BLaER1 (cell line): ENCODE results near the gene PPP1CC.
"Not testable (repeated sequence)": the region's sequence is repeated elsewhere in the genome, so short reads cannot be mapped to it uniquely, and the experiment has no call there.

Experiments
- H3K27ac ChIP-seq: shearing (Covaris generic); formaldehyde crosslinking; 2 replicates; pipeline ENCODE4 v1.8.1; 2022
- H3K27me3 ChIP-seq: shearing (Covaris generic); formaldehyde crosslinking; 2 replicates; pipeline ENCODE4 v1.8.1; 2022
- H3K36me3 ChIP-seq: shearing (Covaris generic); formaldehyde crosslinking; 2 replicates; pipeline ENCODE4 v1.8.1; 2022
- H3K4me1 ChIP-seq: shearing (Covaris generic); formaldehyde crosslinking; 2 replicates; pipeline ENCODE4 v1.8.1; 2022
- H3K4me2 ChIP-seq: shearing (Covaris generic); formaldehyde crosslinking; 2 replicates; pipeline ENCODE4 v1.8.1; 2022
- H3K4me3 ChIP-seq: shearing (Covaris generic); formaldehyde crosslinking; 2 replicates; pipeline ENCODE4 v1.8.1; 2022
- H3K9ac ChIP-seq: shearing (Covaris generic); formaldehyde crosslinking; 2 replicates; pipeline ENCODE4 v1.8.1; 2022
- H3K9me3 ChIP-seq: shearing (Covaris generic); formaldehyde crosslinking; 2 replicates; pipeline ENCODE4 v1.8.1; 2022
- H4K20me1 ChIP-seq: shearing (Covaris generic); formaldehyde crosslinking; 2 replicates; pipeline ENCODE4 v1.8.1; 2022
- Cebpa-rat ChIP-seq: shearing (Covaris generic); IDR thresholded peaks from 2 replicates; pipeline ENCODE4 v1.8.1; 2022

The PPP1CC gene

DNA sequence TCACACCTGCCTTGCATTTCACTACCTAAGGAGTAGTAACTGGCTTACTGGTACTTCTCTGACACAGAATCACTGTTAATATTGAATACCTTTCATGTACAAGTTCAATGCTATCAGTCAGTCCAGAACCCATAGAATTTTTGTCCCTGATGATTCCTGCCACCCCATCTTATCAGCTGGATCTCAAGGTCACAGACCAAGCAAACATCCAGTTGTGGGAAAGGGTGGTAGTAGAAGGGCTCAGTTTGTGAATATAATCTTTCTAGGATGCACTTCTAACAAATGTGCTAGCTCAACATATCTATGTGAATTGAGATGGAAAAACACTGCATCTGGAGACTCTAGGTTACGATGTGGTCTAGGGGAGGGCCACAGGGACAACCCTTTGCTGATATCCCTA, 14.1 kb downstream of the PPP1CC start:
- no peak overlapping the region for H3K9ac ChIP-seq
- peaks cover 94% of the 10 kb centered on the region for H3K36me3 ChIP-seq
- no peak overlapping the region for H3K27ac ChIP-seq
- no peak for TF ChIP-seq Cebpa-rat
- no peaks in the 10 kb centered on the region for H3K27me3 ChIP-seq
- no peak overlapping the region for H3K4me2 ChIP-seq
- peaks cover 100% of the 10 kb centered on the region for H4K20me1 ChIP-seq
- H3K4me1 ChIP-seq = peaks cover 29% of the 10 kb centered on the region
- no peak overlapping the region for H3K4me3 ChIP-seq
- no peaks in the 10 kb centered on the region for H3K9me3 ChIP-seq

DNA sequence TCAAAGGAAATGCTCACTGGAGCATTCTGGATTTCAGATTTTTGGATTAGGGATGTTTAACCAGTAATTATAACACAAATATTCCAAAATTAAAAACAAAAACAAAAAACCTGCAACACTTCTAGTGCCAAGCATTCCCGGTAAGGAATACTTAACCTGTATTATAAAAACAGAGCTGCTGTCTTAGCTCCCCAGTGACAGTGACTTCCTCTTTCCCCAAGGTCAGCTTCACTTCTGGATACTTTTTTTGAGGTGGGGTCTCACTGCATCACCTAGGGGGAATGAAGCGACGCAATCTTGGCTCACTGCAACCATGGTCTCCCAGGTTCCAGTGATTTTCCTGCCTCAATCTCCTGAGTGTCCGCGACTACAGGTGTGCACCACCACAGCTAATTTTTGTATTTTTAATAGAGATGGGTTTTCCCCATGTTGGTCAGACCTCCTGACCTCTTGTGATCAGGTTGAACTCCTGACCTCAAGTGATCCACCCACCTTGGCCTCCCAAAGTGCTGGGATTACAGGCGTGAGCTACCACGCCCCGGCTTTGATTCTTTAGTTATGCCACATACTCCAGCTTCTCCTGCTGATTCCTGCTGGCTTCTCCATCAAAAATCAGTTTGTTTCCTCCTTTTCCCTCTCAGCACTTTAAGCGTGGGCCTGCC, 15.9 kb downstream of the PPP1CC start:
- Histone ChIP-seq H3K4me2 (no peak overlapping the region), H3K27me3 (no peaks in the 10 kb centered on the region), H4K20me1 (peaks cover 100% of the 10 kb centered on the region), H3K9me3 (no peaks in the 10 kb centered on the region), H3K4me1 (peaks cover 11% of the 10 kb centered on the region), H3K36me3 (peaks cover 99% of the 10 kb centered on the region), H3K27ac (no peak overlapping the region), H3K9ac (no peak overlapping the region), H3K4me3 (no peak overlapping the region)
- no peak for TF ChIP-seq Cebpa-rat

GRCh38 chr12:110726028-110726427, 16.7 kb downstream of the PPP1CC start:
- peaks cover 100% of the 10 kb centered on the region for H4K20me1 ChIP-seq
- no peak overlapping the region for H3K9ac ChIP-seq
- H3K36me3 ChIP-seq = peaks cover 100% of the 10 kb centered on the region
- no peaks in the 10 kb centered on the region for H3K9me3 ChIP-seq
- H3K4me2 ChIP-seq = no peak overlapping the region
- H3K27me3 ChIP-seq = no peaks in the 10 kb centered on the region
- no peak for TF ChIP-seq Cebpa-rat
- 0 out of 2 replicates have a peak, but pooled peaks cover 3% of the 10 kb centered on the region for H3K4me1 ChIP-seq
- no peak overlapping the region for H3K27ac ChIP-seq
- no peak overlapping the region for H3K4me3 ChIP-seq

DNA sequence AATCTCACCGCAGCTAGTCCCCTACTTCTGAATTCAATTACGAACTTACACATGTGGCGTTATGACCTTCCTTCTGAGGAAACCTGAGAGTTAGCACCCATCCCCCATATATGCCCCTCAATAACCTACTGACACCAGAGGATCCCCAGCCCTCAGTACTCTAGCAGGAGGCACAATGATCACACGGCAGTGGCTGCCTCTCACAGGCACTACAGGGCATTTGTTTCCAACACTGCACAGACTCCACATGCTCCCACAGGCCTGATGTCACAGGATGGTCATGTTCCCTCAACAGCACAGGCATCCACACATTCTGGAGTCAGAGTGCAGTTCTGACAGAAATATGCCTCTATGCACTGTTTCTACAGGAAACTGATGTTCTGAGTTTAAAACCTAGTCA, 17.4 kb downstream of the PPP1CC start:
- H3K4me2 ChIP-seq = no peak overlapping the region
- TF ChIP-seq Cebpa-rat = no peak
- no peak overlapping the region for H3K4me3 ChIP-seq
- H3K9ac ChIP-seq = no peak overlapping the region
- H3K9me3 ChIP-seq = no peaks in the 10 kb centered on the region
- no peaks in the 10 kb centered on the region for H3K4me1 ChIP-seq
- H3K27me3 ChIP-seq = no peaks in the 10 kb centered on the region
- peaks cover 100% of the 10 kb centered on the region for H3K36me3 ChIP-seq
- H4K20me1 ChIP-seq = peaks cover 98% of the 10 kb centered on the region
- H3K27ac ChIP-seq = no peak overlapping the region

DNA sequence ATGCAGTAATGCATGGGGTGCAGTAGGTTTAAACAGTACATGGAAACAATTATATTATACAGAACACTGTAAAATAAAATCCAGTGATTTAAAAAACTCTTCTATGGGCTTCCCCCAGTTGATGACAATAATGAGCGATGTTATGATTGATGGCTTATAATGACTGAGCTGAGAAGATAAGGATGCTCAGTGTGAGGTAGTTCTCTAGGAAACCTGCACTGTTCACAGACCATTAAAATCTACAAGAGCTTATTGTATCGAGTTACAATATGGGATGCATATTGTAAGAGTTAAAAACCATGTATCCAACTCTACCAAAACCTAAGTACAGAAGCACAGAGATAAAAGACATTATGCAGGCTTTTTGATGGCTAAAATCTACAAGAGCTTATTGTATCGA, 19.8 kb downstream of the PPP1CC start:
- not testable (repeated sequence) for H3K9me3 ChIP-seq, H3K4me2 ChIP-seq, H3K4me3 ChIP-seq, H3K27ac ChIP-seq, H3K4me1 ChIP-seq, H3K9ac ChIP-seq, H3K27me3 ChIP-seq
- Histone ChIP-seq H4K20me1 (peaks cover 89% of the 10 kb centered on the region), H3K36me3 (peaks cover 100% of the 10 kb centered on the region)

DNA sequence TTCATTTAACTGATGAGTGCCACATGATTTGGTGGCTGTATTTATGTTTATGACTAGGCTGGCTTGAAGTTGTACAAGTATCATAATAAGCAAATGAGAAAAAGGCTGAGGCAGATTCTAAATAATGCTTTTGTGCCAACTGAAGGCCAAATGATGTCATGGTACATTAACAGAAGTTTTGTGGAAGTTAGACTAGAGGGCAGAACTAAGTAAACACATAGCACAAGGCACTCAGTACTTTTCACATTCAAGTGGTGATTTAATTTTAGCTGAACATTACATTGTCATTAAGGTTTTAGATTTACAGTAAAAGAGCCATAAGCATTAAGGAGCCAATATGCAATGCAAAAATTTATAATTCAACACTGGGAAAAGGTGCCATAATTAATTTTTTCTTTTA, 21.1 kb downstream of the PPP1CC start:
- H3K36me3 ChIP-seq = peaks cover 100% of the 10 kb centered on the region
- H3K27ac ChIP-seq = no peak overlapping the region
- no peaks in the 10 kb centered on the region for H3K9me3 ChIP-seq
- H3K9ac ChIP-seq = no peak overlapping the region
- no peak overlapping the region for H3K4me2 ChIP-seq
- no peak overlapping the region for H3K4me3 ChIP-seq
- H3K27me3 ChIP-seq = no peaks in the 10 kb centered on the region
- no peaks in the 10 kb centered on the region for H3K4me1 ChIP-seq
- TF ChIP-seq Cebpa-rat = no peak
- H4K20me1 ChIP-seq = peaks cover 78% of the 10 kb centered on the region

DNA sequence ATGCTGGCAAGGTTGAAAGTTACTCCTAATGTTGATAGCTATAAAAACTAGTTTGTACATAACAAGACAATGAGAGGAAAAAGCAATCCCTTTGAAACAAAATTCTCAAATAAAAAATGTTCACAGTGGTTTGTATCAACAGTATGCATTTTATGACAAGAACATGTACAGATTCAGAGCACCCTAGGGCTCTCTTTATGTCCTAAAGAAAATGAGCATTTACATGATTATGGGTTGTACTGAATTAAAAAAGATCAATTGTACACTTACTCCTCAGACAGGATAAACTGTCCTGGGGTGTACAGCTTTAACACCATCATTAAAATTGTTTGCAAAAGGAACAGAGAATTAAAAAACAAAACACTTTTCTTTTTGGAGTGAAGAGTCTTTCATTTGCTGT, 22.2 kb downstream of the PPP1CC start:
- Histone ChIP-seq H3K27me3 (no peaks in the 10 kb centered on the region), H3K4me1 (no peaks in the 10 kb centered on the region), H3K4me2 (no peak overlapping the region), H4K20me1 (peaks cover 67% of the 10 kb centered on the region), H3K36me3 (peaks cover 92% of the 10 kb centered on the region), H3K9me3 (no peaks in the 10 kb centered on the region), H3K27ac (no peak overlapping the region), H3K9ac (no peak overlapping the region), H3K4me3 (no peak overlapping the region)
- TF ChIP-seq Cebpa-rat = no peak

- Histone ChIP-seq H3K27me3 (no peaks in the 10 kb centered on the region), H3K4me1 (no peaks in the 10 kb centered on the region), H3K36me3 (peaks cover 71% of the 10 kb centered on the region), H3K27ac (no peak overlapping the region), H4K20me1 (peaks cover 46% of the 10 kb centered on the region), H3K4me3 (no peak overlapping the region), H3K4me2 (no peak overlapping the region), H3K9me3 (no peaks in the 10 kb centered on the region), H3K9ac (no peak overlapping the region)
- no peak for TF ChIP-seq Cebpa-rat
These were observed 24.3 kb downstream of the PPP1CC start for GRCh38 chr12:110718222-110718908.

GRCh38 chr12:110717037-110717436, 25.7 kb downstream of the PPP1CC start:
- Histone ChIP-seq H3K4me1 (no peaks in the 10 kb centered on the region), H3K27ac (no peak overlapping the region), H3K4me3 (no peak overlapping the region), H3K9me3 (no peaks in the 10 kb centered on the region), H3K27me3 (no peaks in the 10 kb centered on the region), H3K36me3 (peaks cover 57% of the 10 kb centered on the region), H3K4me2 (no peak overlapping the region), H4K20me1 (peaks cover 33% of the 10 kb centered on the region), H3K9ac (no peak overlapping the region)
- no peak for TF ChIP-seq Cebpa-rat

GRCh38 chr12:110708917-110709316, 33.8 kb downstream of the PPP1CC start:
- Histone ChIP-seq H3K4me3 (no peak overlapping the region), H3K4me2 (no peak overlapping the region), H3K9me3 (no peaks in the 10 kb centered on the region), H3K4me1 (no peaks in the 10 kb centered on the region), H4K20me1 (no peaks in the 10 kb centered on the region), H3K27ac (no peak overlapping the region), H3K9ac (no peak overlapping the region), H3K27me3 (no peaks in the 10 kb centered on the region), H3K36me3 (peaks cover 7% of the 10 kb centered on the region; the same call in 1 of the 2 replicates)
- TF ChIP-seq Cebpa-rat = no peak

- Histone ChIP-seq H3K27me3 (no peaks in the 10 kb centered on the region), H4K20me1 (no peaks in the 10 kb centered on the region), H3K4me2 (no peak overlapping the region), H3K36me3 (no peaks in the 10 kb centered on the region), H3K9me3 (no peaks in the 10 kb centered on the region), H3K4me3 (no peak overlapping the region), H3K4me1 (peaks cover 4% of the 10 kb centered on the region; the same call in 1 of the 2 replicates), H3K27ac (no peak overlapping the region), H3K9ac (no peak overlapping the region)
- no peak for TF ChIP-seq Cebpa-rat
These were observed 37.4 kb downstream of the PPP1CC start for GRCh38 chr12:110705309-110705708.
